ENCODE results near the gene ELMO1. TPM values are rescaled to one million over a fixed set of nuclear protein-coding genes. Genes with fewer than 3 reads are reported as not detected.

ELMO1 gene
- total and polyA plus RNA-seq, 10 of the 15 experiments (the other 5 are each of a cell fraction or from before 2014, with no cell fraction given): 22.6 to 85.9 (median 56.6) TPM

DNA sequence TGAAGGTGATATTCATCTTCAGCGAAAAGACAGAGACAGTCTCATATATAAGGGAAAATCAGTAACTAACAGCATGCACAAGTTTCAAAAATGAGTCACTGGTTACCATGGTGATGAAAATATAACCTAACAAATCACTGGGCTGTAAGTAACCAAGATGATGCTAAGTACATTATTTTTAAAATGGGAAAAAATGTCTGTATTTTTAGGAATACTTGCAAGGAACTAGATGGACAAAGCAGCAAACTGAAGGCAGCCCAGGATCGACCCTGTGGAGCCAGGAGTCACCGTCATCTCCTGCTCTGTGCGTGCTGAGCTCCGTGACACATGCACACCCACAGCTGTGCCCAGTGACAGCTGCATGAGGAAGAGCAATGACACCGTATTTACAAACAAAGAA lies 137.3 kb downstream of the ELMO1 start (continued):
- no peak for TF ChIP-seq POU2F2 (IDR thresholded peaks at IDR 0.05; ENCODE audit: borderline replicate concordance, low read depth, low read length)
- no peak for TF ChIP-seq CHD1 (IDR thresholded peaks at IDR 0.05; ENCODE audit: low read depth, low read length)
- TF ChIP-seq BMI1 (IDR thresholded peaks at IDR 0.05; ENCODE audit: borderline replicate concordance): peak; percentile 68

- ChIA-PET CTCF (interaction anchor here (0.6 to 1.0 kb wide), 3 partner anchors 12 to 48 kb away, joined by 3 read pairs; no protein-coding TSS in a partner anchor), POLR2A (interaction anchor here (0.6 kb wide), 1 partner anchor 99 kb away, joined by 3 read pairs; no protein-coding TSS in a partner anchor)
- no peak overlapping the region for H3K4me3 ChIP-seq
Measured at GRCh38 chr7:37310327-37311080, 138.2 kb downstream of the ELMO1 start.

More at GRCh38 chr7:37310327-37311080, 138.2 kb downstream of the ELMO1 start:
- BruUV-seq (replicated peaks): no TSS peak
- TF ChIP-seq E2F4 (IDR thresholded peaks at IDR 0.05; ENCODE audit: low read depth, low read length): no peak
- no peak for TF ChIP-seq STAT3 (IDR thresholded peaks at IDR 0.05; ENCODE audit: low read depth, low read length)
- TF ChIP-seq HCFC1 (IDR thresholded peaks at IDR 0.05; ENCODE audit: low read length): no peak
- no peak for TF ChIP-seq GATAD2B (conservative IDR thresholded peaks at IDR 0.05; ENCODE audit: low read depth)
- TF ChIP-seq RCOR1 (conservative IDR thresholded peaks at IDR 0.05; ENCODE audit: low read depth, low read length): no peak
- no peak for TF ChIP-seq IKZF1 (conservative IDR thresholded peaks at IDR 0.05)
- TF ChIP-seq HDAC6 (IDR thresholded peaks at IDR 0.05; ENCODE audit: unreplicated experiment): no peak
- no peak for TF ChIP-seq ATF7 (IDR thresholded peaks at IDR 0.05; ENCODE audit: low read depth)
- TF ChIP-seq SMAD5 (IDR thresholded peaks at IDR 0.05; ENCODE audit: low read depth): no peak
- TF ChIP-seq, protein P1, sequence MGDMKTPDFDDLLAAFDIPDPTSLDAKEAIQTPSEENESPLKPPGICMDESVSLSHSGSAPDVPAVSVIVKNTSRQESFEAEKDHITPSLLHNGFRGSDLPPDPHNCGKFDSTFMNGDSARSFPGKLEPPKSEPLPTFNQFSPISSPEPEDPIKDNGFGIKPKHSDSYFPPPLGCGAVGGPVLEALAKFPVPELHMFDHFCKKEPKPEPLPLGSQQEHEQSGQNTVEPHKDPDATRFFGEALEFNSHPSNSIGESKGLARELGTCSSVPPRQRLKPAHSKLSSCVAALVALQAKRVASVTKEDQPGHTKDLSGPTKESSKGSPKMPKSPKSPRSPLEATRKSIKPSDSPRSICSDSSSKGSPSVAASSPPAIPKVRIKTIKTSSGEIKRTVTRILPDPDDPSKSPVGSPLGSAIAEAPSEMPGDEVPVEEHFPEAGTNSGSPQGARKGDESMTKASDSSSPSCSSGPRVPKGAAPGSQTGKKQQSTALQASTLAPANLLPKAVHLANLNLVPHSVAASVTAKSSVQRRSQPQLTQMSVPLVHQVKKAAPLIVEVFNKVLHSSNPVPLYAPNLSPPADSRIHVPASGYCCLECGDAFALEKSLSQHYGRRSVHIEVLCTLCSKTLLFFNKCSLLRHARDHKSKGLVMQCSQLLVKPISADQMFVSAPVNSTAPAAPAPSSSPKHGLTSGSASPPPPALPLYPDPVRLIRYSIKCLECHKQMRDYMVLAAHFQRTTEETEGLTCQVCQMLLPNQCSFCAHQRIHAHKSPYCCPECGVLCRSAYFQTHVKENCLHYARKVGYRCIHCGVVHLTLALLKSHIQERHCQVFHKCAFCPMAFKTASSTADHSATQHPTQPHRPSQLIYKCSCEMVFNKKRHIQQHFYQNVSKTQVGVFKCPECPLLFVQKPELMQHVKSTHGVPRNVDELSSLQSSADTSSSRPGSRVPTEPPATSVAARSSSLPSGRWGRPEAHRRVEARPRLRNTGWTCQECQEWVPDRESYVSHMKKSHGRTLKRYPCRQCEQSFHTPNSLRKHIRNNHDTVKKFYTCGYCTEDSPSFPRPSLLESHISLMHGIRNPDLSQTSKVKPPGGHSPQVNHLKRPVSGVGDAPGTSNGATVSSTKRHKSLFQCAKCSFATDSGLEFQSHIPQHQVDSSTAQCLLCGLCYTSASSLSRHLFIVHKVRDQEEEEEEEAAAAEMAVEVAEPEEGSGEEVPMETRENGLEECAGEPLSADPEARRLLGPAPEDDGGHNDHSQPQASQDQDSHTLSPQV (IDR thresholded peaks at IDR 0.05): no peak
- TF ChIP-seq RELB (IDR thresholded peaks at IDR 0.05; ENCODE audit: low read depth): no peak
- FAIRE-seq: no peak
- no peak for DNase-seq (ENCODE audit: low read depth, low spot score)
- in situ Hi-C loops (cut with MboI) (no loop called here), intact Hi-C loops (cut with micrococcal nuclease; ENCODE audit: unreplicated experiment) (no loop called here)
- Histone ChIP-seq H3K27me3 (replicated peaks in 1 of 2; ENCODE audit: control insufficient read depth in 2 of 2, insufficient read depth in 2 of 2, low read length in 1 of 2) (no peaks in the 10 kb centered on the region), H3K4me2 (ENCODE audit: control insufficient read depth, insufficient read depth) (no peak overlapping the region), H3K27ac (ENCODE audit: control insufficient read depth, insufficient read depth) (peak overlapping the region; percentile 31; the same call in 1 of the 2 replicates), H3K4me1 (ENCODE audit: control insufficient read depth, insufficient read depth, low read length) (peaks cover 13% of the 10 kb centered on the region), H3K9ac (ENCODE audit: control insufficient read depth, insufficient read depth, low read length) (no peak overlapping the region), H3K9me3 (replicated peaks; ENCODE audit: control insufficient read depth, insufficient read depth, low read length) (peaks cover 2% of the 10 kb centered on the region; the same call in 1 of the 3 replicates), H3K36me3 (ENCODE audit: control insufficient read depth in 2 of 2, insufficient read depth in 2 of 2, low read length in 1 of 2) (peaks cover 8 to 19% of the 10 kb centered on the region in 2 experiments; a peak in 3 of 4 replicates), H4K20me1 (ENCODE audit: control insufficient read depth, insufficient read depth) (no peaks in the 10 kb centered on the region), H3K79me2 (ENCODE audit: control insufficient read depth, insufficient read depth, low read length) (no peaks in the 10 kb centered on the region; the same call in none of the 2 replicates), H2AFZ (ENCODE audit: control insufficient read depth, low read depth, low read length) (no peak overlapping the region)
- SMC1A ChIA-PET (ENCODE audit: uncharacterized antibody, unreplicated experiment): interaction anchor here (0.8 to 1.1 kb wide), 2 partner anchors 26 to 105 kb away, joined by 3 read pairs; no protein-coding TSS in a partner anchor
- WGBS (ENCODE audit: insufficient coverage, insufficient replicate concordance, low lambda C conversion rate, missing lambda C conversion rate): 54% methylated on average over 3 of the region's 3 CpGs
- ATAC-seq: peak; percentile 48
- RAD21 ChIA-PET (ENCODE audit: unreplicated experiment): no interaction called here

Measured in GM12878 (cell line).